CD4-positive, CD25-positive, alpha-beta regulatory T cell (primary cell): ENCODE data around the gene CCDC138. TPM values are rescaled to one million over a fixed set of nuclear protein-coding genes. Genes with fewer than 3 reads are reported as not detected.

Experiments
- ATAC-seq, 2 donors: fragments of 150-1000 bp; cut with Tn5 transposase; one replicate each; pipeline ENCODE4 v1.10.0; 2021; ENCODE audit warnings: low read depth in 2 of 2, moderate number of reproducible peaks in 2 of 2, moderate library complexity in 1 of 2
- DNase-seq, 3 donors: peaks; one replicate each; pipeline versions ENCODE4 v3.0.0 to v3.0.0-alpha.2; 2012 to 2022; ENCODE audit warnings: mixed read lengths in 1 of 3
- H3K27ac ChIP-seq: one replicate; pipeline ENCODE4 v1.7.0; 2013; ENCODE audit warnings: mild to moderate bottlenecking, low read length; ENCODE audit not compliant: insufficient read depth, poor library complexity, severe bottlenecking
- H3K27me3 ChIP-seq: one replicate; pipeline ENCODE4 v1.7.0; 2013; ENCODE audit warnings: low read length; ENCODE audit not compliant: control insufficient read depth, insufficient read depth
- H3K36me3 ChIP-seq: one replicate; pipeline ENCODE4 v1.7.0; 2013; ENCODE audit warnings: mild to moderate bottlenecking, low read length, moderate library complexity; ENCODE audit not compliant: control insufficient read depth, insufficient read depth
- H3K4me1 ChIP-seq: 2 replicates; pipeline ENCODE4 v1.7.0; 2013; ENCODE audit warnings: mild to moderate bottlenecking, low read length; ENCODE audit not compliant: insufficient read depth, control insufficient read depth, poor library complexity, severe bottlenecking
- H3K4me3 ChIP-seq: one replicate; pipeline ENCODE4 v1.7.0; 2013; ENCODE audit warnings: low read depth, mild to moderate bottlenecking, low read length, moderate library complexity
- H3K9me3 ChIP-seq, 2 experiments: 1 replicate in 1 of 2; 2 replicates in 1 of 2; pipeline ENCODE4 v1.7.0; 2013; ENCODE audit warnings: low read length in 2 of 2, mild to moderate bottlenecking in 1 of 2, moderate library complexity in 1 of 2; ENCODE audit not compliant: control insufficient read depth in 2 of 2
- H3K27ac Mint-ChIP-seq, 3 donors: one replicate each; pipeline ENCODE4 v1.8.0; 2020 to 2022; ENCODE audit warnings: mild to moderate bottlenecking in 3 of 3, mixed read lengths in 3 of 3, moderate library complexity in 2 of 3
- H3K27me3 Mint-ChIP-seq: one replicate; pipeline ENCODE4 v1.8.0; 2022; ENCODE audit warnings: mild to moderate bottlenecking, mixed read lengths
- H3K36me3 Mint-ChIP-seq: one replicate; pipeline ENCODE4 v1.8.0; 2020; ENCODE audit warnings: mixed read lengths
- H3K4me1 Mint-ChIP-seq, 4 donors: one replicate each; pipeline ENCODE4 v1.8.0; 2020 to 2022; ENCODE audit warnings: mixed read lengths in 4 of 4, mild to moderate bottlenecking in 1 of 4
- H3K4me3 Mint-ChIP-seq, 4 donors: one replicate each; pipeline ENCODE4 v1.8.0; 2020 to 2022; ENCODE audit warnings: mild to moderate bottlenecking in 4 of 4, mixed read lengths in 4 of 4, moderate library complexity in 3 of 4
- H3K9me3 Mint-ChIP-seq, 7 donors: one replicate each; pipeline ENCODE4 v1.8.0; 2020 to 2022; ENCODE audit warnings: mixed read lengths in 7 of 7, mild to moderate bottlenecking in 3 of 7, moderate library complexity in 2 of 7
- polyA plus RNA-seq, 4 donors: library from polyadenylated mRNA; unstranded; fragments of 300-500 nt; fragmentation: Illumina TruSeq; gene quantifications; one replicate each; pipeline ENCODE4 v1.2.3, GENCODE V29; 2021
- total RNA-seq: library from RNA; stranded (reverse); gene quantifications from one replicate; pipeline ENCODE4 v1.2.3, GENCODE V29; 2022

Gene CCDC138
- total and polyA plus RNA-seq, 5 donors from 2014 or later = 4.5 to 6.9 (median 5.0) TPM

GRCh38 chr2:108925286-108925685 lies 138.7 kb downstream of the CCDC138 start:
- no peak overlapping the region for H3K4me3 Mint-ChIP-seq
- H3K27ac ChIP-seq = no peak overlapping the region
- H3K4me1 ChIP-seq = peaks cover 4% of the 10 kb centered on the region
- H3K36me3 ChIP-seq = no peaks in the 10 kb centered on the region
- no peak overlapping the region for H3K27ac Mint-ChIP-seq
- ATAC-seq (no peak), DNase-seq (no peak)
- H3K4me3 ChIP-seq = no peak overlapping the region
- H3K9me3 Mint-ChIP-seq = no peaks in the 10 kb centered on the region
- peaks cover 0 to 15% (median 3%) of the 10 kb centered on the region in 4 donors for H3K4me1 Mint-ChIP-seq
- H3K27me3 Mint-ChIP-seq = no peaks in the 10 kb centered on the region
- no peaks in the 10 kb centered on the region for H3K9me3 ChIP-seq
- H3K27me3 ChIP-seq = no peaks in the 10 kb centered on the region
- H3K36me3 Mint-ChIP-seq = peaks cover 15% of the 10 kb centered on the region

GRCh38 chr2:108925735-108926134 lies 139.2 kb downstream of the CCDC138 start:
- DNase-seq (no peak), ATAC-seq (no peak)
- no peaks in the 10 kb centered on the region for H3K36me3 ChIP-seq
- no peaks in the 10 kb centered on the region for H3K9me3 ChIP-seq
- Mint-ChIP-seq H3K36me3 (peaks cover 12% of the 10 kb centered on the region), H3K4me1 (peaks cover 0 to 20% (median 3%) of the 10 kb centered on the region in 4 donors), H3K9me3 (no peaks in the 10 kb centered on the region), H3K4me3 (no peak overlapping the region), H3K27me3 (no peaks in the 10 kb centered on the region), H3K27ac (peak overlapping the region in 1 of 3 donors; percentile 37)
- no peak overlapping the region for H3K27ac ChIP-seq
- no peaks in the 10 kb centered on the region for H3K27me3 ChIP-seq
- peaks cover 4% of the 10 kb centered on the region for H3K4me1 ChIP-seq
- no peak overlapping the region for H3K4me3 ChIP-seq

Other genes starting within 250 kb of the CCDC138 start
- gene RANBP2, start 67.3 kb upstream of the CCDC138 start, total RNA-seq = 155 TPM
- gene RANBP2, start 67.3 kb upstream of the CCDC138 start, polyA plus RNA-seq = 10 to 100 TPM; 10.8 to 28.5 (median 12.8) TPM
- 3.2 TPM for gene EDAR, start 202.4 kb downstream of the CCDC138 start, total RNA-seq
- gene EDAR, start 202.4 kb downstream of the CCDC138 start, polyA plus RNA-seq = 1 to 10 TPM; 1.4 to 6.7 (median 2.6) TPM